Astrocyte (in vitro differentiated cells and primary cell): ENCODE measurements around the gene PTPRK. TPM values are rescaled to one million over a fixed set of nuclear protein-coding genes. Genes with fewer than 3 reads are reported as not detected.
A peak's percentile ranks its signal among the peaks of the same experiment; 100 is the strongest.

Experiments
- DNase-seq: peaks from one replicate; pipeline ENCODE4 v3.0.0-alpha.2; 2010; ENCODE audit warnings: low read depth
- FAIRE-seq: peaks from 2 replicates; lab custom pipeline; 2011; peaks lifted over from hg19 to GRCh38; lab: Jason Lieb, UNC
- H2AFZ ChIP-seq: 2 replicates; pipeline ENCODE4 v1.6.0; 2012; ENCODE audit warnings: low read depth, low read length, inconsistent platforms
- H3K27ac ChIP-seq: 2 replicates; pipeline ENCODE4 v1.5.1; 2011; ENCODE audit warnings: low read depth, low read length, inconsistent platforms
- H3K27me3 ChIP-seq: 2 replicates; pipeline ENCODE4 v1.6.0; 2011; ENCODE audit warnings: low read length, inconsistent platforms; ENCODE audit not compliant: insufficient read depth
- H3K36me3 ChIP-seq: 2 replicates; pipeline ENCODE4 v1.5.1; 2011; ENCODE audit warnings: low read length, inconsistent platforms; ENCODE audit not compliant: insufficient read depth
- H3K4me1 ChIP-seq: 2 replicates; pipeline ENCODE4 v1.5.1; 2011; ENCODE audit warnings: low read length, inconsistent platforms; ENCODE audit not compliant: insufficient read depth
- H3K4me2 ChIP-seq: 2 replicates; pipeline ENCODE4 v1.6.0; 2012; ENCODE audit warnings: low read length, inconsistent platforms
- H3K4me3 ChIP-seq: 2 replicates; pipeline ENCODE4 v1.5.1; 2011; ENCODE audit warnings: low read depth, mild to moderate bottlenecking, low read length, inconsistent platforms; ENCODE audit not compliant: insufficient read depth
- H3K79me2 ChIP-seq: 2 replicates; pipeline ENCODE4 v1.6.0; 2012; ENCODE audit warnings: mild to moderate bottlenecking, low read length, inconsistent platforms; ENCODE audit not compliant: insufficient read depth
- H3K9ac ChIP-seq: 2 replicates; pipeline ENCODE4 v1.6.0; 2012; ENCODE audit warnings: mild to moderate bottlenecking, low read length, inconsistent platforms
- H3K9me3 ChIP-seq: 2 replicates; pipeline ENCODE4 v1.5.1; 2012; ENCODE audit warnings: low read depth, mild to moderate bottlenecking, low read length, inconsistent platforms; ENCODE audit not compliant: insufficient read depth
- H4K20me1 ChIP-seq: 2 replicates; pipeline ENCODE4 v1.6.0; 2012; ENCODE audit warnings: low read length, inconsistent platforms; ENCODE audit not compliant: insufficient read depth
- H3K27ac Mint-ChIP-seq: one replicate; pipeline ENCODE4 v1.8.0; 2021; ENCODE audit warnings: mild to moderate bottlenecking, mixed read lengths; ENCODE audit not compliant: unreplicated experiment
- H3K27me3 Mint-ChIP-seq: one replicate; pipeline ENCODE4 v1.8.0; 2021; ENCODE audit warnings: low read depth, mixed read lengths; ENCODE audit not compliant: unreplicated experiment
- H3K36me3 Mint-ChIP-seq: one replicate; pipeline ENCODE4 v1.8.0; 2021; ENCODE audit warnings: low read depth, mixed read lengths; ENCODE audit not compliant: unreplicated experiment
- H3K4me1 Mint-ChIP-seq: one replicate; pipeline ENCODE4 v1.8.0; 2021; ENCODE audit warnings: low read depth, mixed read lengths; ENCODE audit not compliant: unreplicated experiment
- H3K4me3 Mint-ChIP-seq: one replicate; pipeline ENCODE4 v1.8.0; 2021; ENCODE audit warnings: mild to moderate bottlenecking, moderate library complexity, mixed read lengths; ENCODE audit not compliant: unreplicated experiment
- H3K9me3 Mint-ChIP-seq: one replicate; pipeline ENCODE4 v1.8.0; 2021; ENCODE audit warnings: mild to moderate bottlenecking, mixed read lengths; ENCODE audit not compliant: unreplicated experiment
- EZH2 ChIP-seq: IDR thresholded peaks from 2 replicates; pipeline ENCODE4 v1.6.1; 2012; ENCODE audit warnings: mild to moderate bottlenecking, low read length, inconsistent platforms; ENCODE audit not compliant: insufficient read depth
- total RNA-seq: library from RNA; stranded (reverse); gene quantifications from 2 replicates; pipeline ENCODE4 v1.2.1, GENCODE V29; 2021
- TF ChIP-seq, protein P1 (sequence below): IDR thresholded peaks from 2 replicates; pipeline ENCODE4 v1.5.1; 2011; ENCODE audit warnings: low read depth, mild to moderate bottlenecking, inconsistent platforms, low read length, moderate library complexity; ENCODE audit not compliant: insufficient read depth

PTPRK gene
- total RNA-seq, 1 donor from 2014 or later: 159 TPM

DNA sequence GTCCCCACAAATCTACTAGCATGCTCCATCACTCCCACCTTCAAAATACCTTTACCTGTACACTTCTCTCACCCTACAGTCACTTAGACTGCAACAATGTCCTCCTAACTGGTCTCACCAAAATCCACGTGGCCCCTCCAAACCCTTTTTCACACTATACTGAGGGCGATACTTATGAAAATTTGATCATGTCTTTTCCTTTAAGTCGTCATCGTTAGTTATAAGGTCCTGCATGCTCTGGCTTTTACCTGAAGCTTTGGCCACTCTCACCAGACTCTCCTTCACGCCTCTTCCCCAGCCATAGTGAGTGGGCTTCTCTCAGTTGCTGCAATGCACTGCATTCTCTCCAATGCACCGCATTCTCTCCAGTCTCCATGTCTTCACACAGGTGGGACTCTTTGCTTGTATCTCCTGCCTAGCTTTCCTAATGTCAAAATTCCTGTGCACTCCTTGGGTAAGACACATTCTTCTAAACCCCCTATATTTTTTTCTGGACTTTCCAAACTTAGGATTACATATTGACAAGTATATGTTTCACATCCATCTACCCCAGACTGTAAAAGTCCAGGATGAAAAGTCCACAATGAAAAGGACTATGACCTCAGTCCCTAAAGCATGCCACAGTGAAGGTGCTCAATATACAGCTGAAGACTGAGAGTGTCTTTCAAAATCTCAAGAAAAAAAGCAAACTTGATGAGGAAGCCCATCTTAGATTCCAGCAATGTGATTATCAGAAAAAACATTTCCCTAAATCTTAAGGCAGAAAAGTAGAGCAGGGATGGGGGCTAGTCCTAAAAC is 24.7 kb downstream of the PTPRK start:
- no peaks in the 10 kb centered on the region for H3K27me3 Mint-ChIP-seq
- H3K27ac ChIP-seq: no peak overlapping the region
- H3K27me3 ChIP-seq: no peaks in the 10 kb centered on the region
- peaks cover 39% of the 10 kb centered on the region for H4K20me1 ChIP-seq
- no peaks in the 10 kb centered on the region for H3K9me3 Mint-ChIP-seq
- TF ChIP-seq EZH2: no peak
- TF ChIP-seq, protein P1, sequence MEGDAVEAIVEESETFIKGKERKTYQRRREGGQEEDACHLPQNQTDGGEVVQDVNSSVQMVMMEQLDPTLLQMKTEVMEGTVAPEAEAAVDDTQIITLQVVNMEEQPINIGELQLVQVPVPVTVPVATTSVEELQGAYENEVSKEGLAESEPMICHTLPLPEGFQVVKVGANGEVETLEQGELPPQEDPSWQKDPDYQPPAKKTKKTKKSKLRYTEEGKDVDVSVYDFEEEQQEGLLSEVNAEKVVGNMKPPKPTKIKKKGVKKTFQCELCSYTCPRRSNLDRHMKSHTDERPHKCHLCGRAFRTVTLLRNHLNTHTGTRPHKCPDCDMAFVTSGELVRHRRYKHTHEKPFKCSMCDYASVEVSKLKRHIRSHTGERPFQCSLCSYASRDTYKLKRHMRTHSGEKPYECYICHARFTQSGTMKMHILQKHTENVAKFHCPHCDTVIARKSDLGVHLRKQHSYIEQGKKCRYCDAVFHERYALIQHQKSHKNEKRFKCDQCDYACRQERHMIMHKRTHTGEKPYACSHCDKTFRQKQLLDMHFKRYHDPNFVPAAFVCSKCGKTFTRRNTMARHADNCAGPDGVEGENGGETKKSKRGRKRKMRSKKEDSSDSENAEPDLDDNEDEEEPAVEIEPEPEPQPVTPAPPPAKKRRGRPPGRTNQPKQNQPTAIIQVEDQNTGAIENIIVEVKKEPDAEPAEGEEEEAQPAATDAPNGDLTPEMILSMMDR: no peak
- peak overlapping the region; percentile 9 for H3K27ac Mint-ChIP-seq
- FAIRE-seq: no peak
- H3K79me2 ChIP-seq: peaks cover 97% of the 10 kb centered on the region
- H3K4me1 ChIP-seq: peaks cover 23% of the 10 kb centered on the region
- no peak overlapping the region for H3K4me3 Mint-ChIP-seq
- H3K9me3 ChIP-seq: no peaks in the 10 kb centered on the region
- H3K36me3 ChIP-seq: no peaks in the 10 kb centered on the region
- H2AFZ ChIP-seq: no peak overlapping the region
- no peak for DNase-seq
- H3K4me3 ChIP-seq: no peak overlapping the region
- H3K4me1 Mint-ChIP-seq: peaks cover 56% of the 10 kb centered on the region
- no peak overlapping the region for H3K4me2 ChIP-seq
- peaks cover 1% of the 10 kb centered on the region for H3K36me3 Mint-ChIP-seq
- no peak overlapping the region for H3K9ac ChIP-seq

DNA sequence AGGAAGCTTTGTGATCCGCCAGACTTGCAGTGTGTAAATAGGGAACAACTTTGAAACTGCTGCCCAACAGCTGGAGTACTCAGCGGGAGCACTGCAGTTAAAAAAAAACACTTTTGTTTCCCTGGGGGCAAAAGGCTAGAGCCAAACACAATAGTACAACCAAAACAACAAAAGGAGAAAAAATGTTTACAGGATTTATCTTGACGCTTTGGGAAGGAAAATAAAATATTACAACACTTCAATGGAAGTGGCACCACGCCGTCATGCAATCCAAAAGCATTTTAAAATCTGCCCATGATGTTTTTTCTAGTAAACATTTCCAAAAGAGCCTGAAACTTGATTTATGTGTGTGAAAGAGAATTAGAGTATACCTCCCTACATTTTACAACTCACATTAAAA is 26.0 kb downstream of the PTPRK start:
- peaks cover 28% of the 10 kb centered on the region for H3K4me1 ChIP-seq
- no peak overlapping the region for H2AFZ ChIP-seq
- FAIRE-seq: no peak
- H3K4me2 ChIP-seq: no peak overlapping the region
- Mint-ChIP-seq H3K27ac (no peak overlapping the region), H3K36me3 (peaks cover 1% of the 10 kb centered on the region), H3K4me1 (peaks cover 53% of the 10 kb centered on the region), H3K27me3 (no peaks in the 10 kb centered on the region), H3K4me3 (no peak overlapping the region), H3K9me3 (no peaks in the 10 kb centered on the region)
- peaks cover 97% of the 10 kb centered on the region for H3K79me2 ChIP-seq
- no peak for DNase-seq
- no peaks in the 10 kb centered on the region for H3K27me3 ChIP-seq
- no peak overlapping the region for H3K9ac ChIP-seq
- no peak overlapping the region for H3K4me3 ChIP-seq
- H4K20me1 ChIP-seq: peaks cover 30% of the 10 kb centered on the region
- no peaks in the 10 kb centered on the region for H3K9me3 ChIP-seq
- no peak for TF ChIP-seq EZH2
- TF ChIP-seq, protein P1: no peak
- no peaks in the 10 kb centered on the region for H3K36me3 ChIP-seq
- H3K27ac ChIP-seq: no peak overlapping the region

DNA sequence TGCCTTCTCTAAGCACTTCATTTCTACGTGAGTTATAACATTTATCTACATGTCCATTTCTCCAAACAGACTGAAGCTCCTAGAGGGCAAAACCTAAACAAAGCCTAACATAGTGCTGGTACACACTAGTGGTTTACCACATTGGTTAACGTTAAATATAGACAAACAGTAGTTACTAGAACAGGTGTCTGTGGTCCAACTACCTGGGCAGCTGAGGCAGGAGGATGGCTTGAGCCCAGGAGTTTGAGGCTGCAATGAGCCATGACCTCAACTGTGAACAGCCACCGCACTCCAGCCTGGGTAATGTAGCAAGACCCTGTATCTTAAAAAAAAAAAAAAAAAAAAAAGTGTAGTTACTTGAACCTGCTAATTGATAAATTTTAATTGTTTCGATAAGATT is 26.5 kb downstream of the PTPRK start:
- H3K9ac ChIP-seq: no peak overlapping the region
- TF ChIP-seq, protein P1: no peak
- TF ChIP-seq EZH2: no peak

More for the DNA sequence above, 26.5 kb downstream of the PTPRK start:
- Mint-ChIP-seq H3K27me3 (no peaks in the 10 kb centered on the region), H3K36me3 (peaks cover 1% of the 10 kb centered on the region), H3K4me3 (no peak overlapping the region), H3K27ac (no peak overlapping the region), H3K9me3 (no peaks in the 10 kb centered on the region), H3K4me1 (peaks cover 50% of the 10 kb centered on the region)
- Histone ChIP-seq H3K79me2 (peaks cover 97% of the 10 kb centered on the region), H3K27ac (no peak overlapping the region), H3K36me3 (no peaks in the 10 kb centered on the region), H3K9me3 (no peaks in the 10 kb centered on the region), H3K4me2 (no peak overlapping the region), H3K4me3 (no peak overlapping the region), H4K20me1 (peaks cover 27% of the 10 kb centered on the region), H2AFZ (no peak overlapping the region), H3K4me1 (peaks cover 28% of the 10 kb centered on the region), H3K27me3 (no peaks in the 10 kb centered on the region)
- DNase-seq (no peak), FAIRE-seq (no peak)
